SK-N-MC (cell line): Measurements from ENCODE around the gene GIT1.

Experiments used
- EZH2 ChIP-seq: fragments of 200-600 bp; sonication (generic); IDR thresholded peaks from one replicate; pipeline ENCODE4 v1.6.1; 2017; ENCODE audit warnings: antibody characterized with exemption
- POLR2AphosphoS5 ChIP-seq: IDR thresholded peaks from 2 replicates; pipeline ENCODE4 v1.6.1; 2012; ENCODE audit warnings: mild to moderate bottlenecking, low read depth, low read length, borderline replicate concordance

- TF ChIP-seq EZH2 (no peak), POLR2AphosphoS5 (no peak)
Measured at GRCh38 chr17:29565643-29566472, 23.6 kb downstream of the GIT1 start.
